HL-60/S4 treated with retinoic acid at 250 ng/mL for 4 days and 3 days (cell line): ENCODE measurements around the gene SLC6A18.

Source experiments
- in situ Hi-C: fragments of 300-500 bp; cut with MboI; formaldehyde crosslinking; loops from 2 replicates; pipeline ENCODE4 v1.7.0; 2022; ENCODE audit warnings: low sequenced_read_pairs

SLC6A18 gene

GRCh38 chr5:1202026-1202797, 23.0 kb upstream of the SLC6A18 start:
- in situ Hi-C loops, result no loop called here

GRCh38 chr5:1202798-1203185, 22.4 kb upstream of the SLC6A18 start:
- in situ Hi-C loops, result no loop called here

- in situ Hi-C loops, result no loop called here
These were observed 21.7 kb upstream of the SLC6A18 start for GRCh38 chr5:1203311-1203967.

GRCh38 chr5:1203968-1204692, 21.1 kb upstream of the SLC6A18 start:
- in situ Hi-C loops, result no loop called here

- in situ Hi-C loops, result no loop called here
These were observed 20.4 kb upstream of the SLC6A18 start for GRCh38 chr5:1204693-1205242.

GRCh38 chr5:1205255-1206180, 19.7 kb upstream of the SLC6A18 start:
- in situ Hi-C loops, result no loop called here

- in situ Hi-C loops, result no loop called here
These were observed 18.4 kb upstream of the SLC6A18 start for GRCh38 chr5:1206521-1207412.

GRCh38 chr5:1207555-1207954, 17.6 kb upstream of the SLC6A18 start:
- in situ Hi-C loops, result no loop called here

- in situ Hi-C loops, result no loop called here
These were observed 16.9 kb upstream of the SLC6A18 start for GRCh38 chr5:1208221-1208742.

- in situ Hi-C loops, result no loop called here
These were observed 16.3 kb upstream of the SLC6A18 start for GRCh38 chr5:1208743-1209488.

- in situ Hi-C loops, result no loop called here
These were observed 15.7 kb upstream of the SLC6A18 start for GRCh38 chr5:1209489-1209852.

- in situ Hi-C loops, result no loop called here
These were observed 15.0 kb upstream of the SLC6A18 start for GRCh38 chr5:1209896-1210776.

- in situ Hi-C loops, result no loop called here
These were observed 14.3 kb upstream of the SLC6A18 start for GRCh38 chr5:1210832-1211251.

- in situ Hi-C loops, result no loop called here
These were observed 13.5 kb upstream of the SLC6A18 start for GRCh38 chr5:1211701-1212100.

GRCh38 chr5:1212271-1212670, 12.9 kb upstream of the SLC6A18 start:
- in situ Hi-C loops, result no loop called here

- in situ Hi-C loops, result no loop called here
These were observed 12.3 kb upstream of the SLC6A18 start for GRCh38 chr5:1212881-1213280.

GRCh38 chr5:1213508-1214162, 11.5 kb upstream of the SLC6A18 start:
- in situ Hi-C loops, result no loop called here
